GM12878 (cell line): Measurements from ENCODE around the gene ITGBL1. TPM values are rescaled to one million over a fixed set of nuclear protein-coding genes. Genes with fewer than 3 reads are reported as not detected.
A peak's percentile ranks its signal among the peaks of the same experiment; 100 is the strongest.

Experiments
- ATAC-seq: fragments of 200-7000 bp; cut with Tn5 transposase; 3 replicates; pipeline ENCODE4 v1.9.1; 2020; ENCODE audit warnings: mild to moderate bottlenecking, moderate library complexity
- BruUV-seq: library from RNA; stranded (reverse); fragments of 400-500 nt; replicated peaks from 2 replicates; lab custom pipeline; 2021; lab: Mats Ljungman, UMichigan
- CTCF ChIA-PET: fragments of 300-600 bp; sonication (Branson Sonifier 250); formaldehyde crosslinking; extraction: SDS; loops from one replicate; lab custom pipeline; 2021; ENCODE audit warnings: inconsistent platforms; lab: Yijun Ruan, JAX
- POLR2A ChIA-PET: fragments of 350-600 bp; formaldehyde crosslinking; extraction: SDS; loops from one replicate; lab custom pipeline; 2021; ENCODE audit warnings: inconsistent platforms; lab: Charles Lee
- RAD21 ChIA-PET: fragments of 300-600 bp; sonication (Branson Sonifier 250); formaldehyde crosslinking; loops from one replicate; lab custom pipeline; 2023; ENCODE audit warnings: antibody characterized with exemption; ENCODE audit not compliant: unreplicated experiment; lab: Charles Lee
- SMC1A ChIA-PET: fragments of 300-600 bp; sonication (Branson Sonifier 250); formaldehyde crosslinking; loops from one replicate; lab custom pipeline; 2023; ENCODE audit not compliant: unreplicated experiment, uncharacterized antibody; lab: Charles Lee
- DNase-seq: peaks from one replicate; pipeline ENCODE4 v3.0.0-alpha.2; 2011; ENCODE audit warnings: low read depth, low spot score
- FAIRE-seq: peaks from 3 replicates; lab custom pipeline; 2011; peaks lifted over from hg19 to GRCh38; lab: Jason Lieb, UNC
- H2AFZ ChIP-seq: 2 replicates; pipeline ENCODE4 v1.6.0; 2011; ENCODE audit warnings: low read depth, low read length, control low read depth; ENCODE audit not compliant: control insufficient read depth
- H3K27ac ChIP-seq: 2 replicates; pipeline ENCODE4 v1.5.1; 2011; ENCODE audit warnings: control low read depth; ENCODE audit not compliant: control insufficient read depth, insufficient read depth
- H3K27me3 ChIP-seq, 2 experiments: replicated peaks in 1 of 2; 2 replicates each; pipeline versions ENCODE4 v1.6.0 to v1.6.1; 2011; ENCODE audit warnings: low read length in 1 of 2; ENCODE audit not compliant: control insufficient read depth in 2 of 2, insufficient read depth in 2 of 2
- H3K36me3 ChIP-seq, 2 experiments: 2 replicates each; pipeline ENCODE4 v1.5.1; 2011; ENCODE audit warnings: low read length in 1 of 2; ENCODE audit not compliant: control insufficient read depth in 2 of 2, insufficient read depth in 2 of 2
- H3K4me1 ChIP-seq: 2 replicates; pipeline ENCODE4 v1.6.1; 2011; ENCODE audit warnings: mild to moderate bottlenecking, low read length, moderate library complexity, mixed read lengths; ENCODE audit not compliant: control insufficient read depth, insufficient read depth
- H3K4me2 ChIP-seq: 2 replicates; pipeline ENCODE4 v1.6.0; 2011; ENCODE audit warnings: control low read depth; ENCODE audit not compliant: control insufficient read depth, insufficient read depth
- H3K4me3 ChIP-seq: fragments of 200-600 bp; sonication (generic); 2 replicates; pipeline ENCODE4 v1.5.1; 2016
- H3K79me2 ChIP-seq: 2 replicates; pipeline ENCODE4 v1.6.0; 2011; ENCODE audit warnings: low read length; ENCODE audit not compliant: control insufficient read depth, insufficient read depth
- H3K9ac ChIP-seq: 2 replicates; pipeline ENCODE4 v1.8.0; 2011; ENCODE audit warnings: low read length, control low read depth, mixed read lengths; ENCODE audit not compliant: control insufficient read depth, insufficient read depth
- H3K9me3 ChIP-seq: replicated peaks from 3 replicates; pipeline ENCODE4 v1.5.1; 2011; ENCODE audit warnings: mild to moderate bottlenecking, low read length; ENCODE audit not compliant: control insufficient read depth, insufficient read depth
- H4K20me1 ChIP-seq: 2 replicates; pipeline ENCODE4 v1.6.0; 2011; ENCODE audit not compliant: control insufficient read depth, insufficient read depth
- RELB ChIP-seq: fragments of 450-650 bp; IDR thresholded peaks from 2 replicates; pipeline ENCODE4 v1.6.1; 2017; ENCODE audit warnings: low read depth, mild to moderate bottlenecking, moderate library complexity
- SKIL ChIP-seq: fragments of 450-650 bp; IDR thresholded peaks from 2 replicates; pipeline ENCODE4 v1.6.1; 2017; ENCODE audit warnings: mild to moderate bottlenecking, low read depth, inconsistent platforms; ENCODE audit not compliant: poor library complexity, severe bottlenecking
- ZNF384 ChIP-seq: IDR thresholded peaks from 2 replicates; pipeline ENCODE4 v1.6.1; 2012; ENCODE audit warnings: low read depth, mild to moderate bottlenecking, low read length, improper control_type of control experiment, borderline replicate concordance
- WGBS: methylation state at CpG from one replicate; pipeline ENCODE4 v1.1.6; 2016; ENCODE audit warnings: low lambda C conversion rate; ENCODE audit not compliant: insufficient replicate concordance, insufficient coverage; ENCODE audit errors: missing lambda C conversion rate; 5-methylcytosine and 5-hydroxymethylcytosine counted together
- in situ Hi-C: fragments of 300-500 bp; cut with MboI; formaldehyde crosslinking; loops from 9 replicates; pipeline ENCODE4 v1.14.3; 2018; ENCODE audit warnings: mixed read lengths
- intact Hi-C: fragments of 100-400 bp; cut with micrococcal nuclease; formaldehyde crosslinking; loops from one replicate; pipeline ENCODE4 v1.14.2; 2022; ENCODE audit not compliant: unreplicated experiment
- polyA plus RNA-seq, 11 experiments: library from polyadenylated mRNA; depleted of rRNA in 4 of 11; unstranded in 6 of 11; stranded (reverse) in 5 of 11; fragments of >200 nt; fragmentation: Nextera tagmentation in 4 of 11; fragmentation: Illumina TruSeq in 1 of 11; extraction: Ambion mirVana in 4 of 11; extraction: Trizol in 1 of 11; gene quantifications; 1 replicate in 1 of 11; 2 replicates in 10 of 11; pipeline versions ENCODE4 v1.2.1 to v1.2.3, GENCODE V29; 2011 to 2016; ENCODE audit warnings: inconsistent platforms in 2 of 11, missing spikeins in 2 of 11, low read depth in 1 of 11
- total RNA-seq, 4 experiments: library from RNA; depleted of rRNA in 3 of 4; stranded (reverse); fragments of >200 nt in 3 of 4; fragmentation: Illumina TruSeq in 1 of 4; extraction: Trizol in 1 of 4; gene quantifications; 2 replicates each; pipeline versions ENCODE4 v1.2.1 to v1.2.3, GENCODE V29; 2013 to 2021

ITGBL1 gene
- total and polyA plus RNA-seq, 10 of the 15 experiments (the other 5 are each of a cell fraction or from before 2014, with no cell fraction given), result 0.17 to 2.8 (median 0.28) TPM; not detected in 3

DNA sequence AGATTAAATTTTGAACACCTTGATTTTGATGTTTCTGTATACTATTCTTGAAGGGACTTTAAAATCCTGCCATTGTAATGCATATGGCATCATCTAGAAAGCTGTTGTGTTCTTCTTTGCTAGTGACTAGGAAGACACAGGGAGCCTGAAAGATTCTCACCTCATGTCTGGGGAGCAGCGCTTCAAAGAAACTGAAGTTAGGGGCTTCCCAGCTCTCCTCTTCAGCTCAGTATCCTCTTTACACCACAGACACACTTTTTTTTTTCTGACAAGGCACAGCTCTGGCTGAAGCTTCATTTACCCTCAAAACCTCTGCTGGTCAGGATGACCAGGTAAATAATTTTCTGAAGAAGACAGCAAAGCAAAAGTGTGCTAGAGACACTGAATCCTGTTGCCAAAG is 255.6 kb downstream of the ITGBL1 start:
- ChIA-PET SMC1A (interaction anchor here (0.6 to 2.5 kb wide), 7 partner anchors 9 to 193 kb away, joined by 3 to 7 read pairs (median 3); no protein-coding TSS in a partner anchor), CTCF (interaction anchor here (1.0 to 2.7 kb wide), 7 partner anchors 9 to 58 kb away, joined by 3 to 17 read pairs (median 3); no protein-coding TSS in a partner anchor)
- H3K36me3 ChIP-seq, result no peaks in the 10 kb centered on the region
- ATAC-seq, result peak; percentile 71
- in situ Hi-C loops, result no loop called here
- no peak overlapping the region for H3K4me3 ChIP-seq
- no peaks in the 10 kb centered on the region for H3K4me1 ChIP-seq
- no peaks in the 10 kb centered on the region for H3K27me3 ChIP-seq
- intact Hi-C loops, result loop anchor here (2.0 to 5.0 kb wide), 2 partner anchors 49 to 81 kb away; no protein-coding TSS in a partner anchor
- WGBS, result 60% methylated on average over 1 of the region's 1 CpG
- no TSS peak for BruUV-seq
- DNase-seq, result no peak
- no peak overlapping the region for H3K4me2 ChIP-seq
- TF ChIP-seq RELB (0 out of 2 replicates have a peak, but pooled peaks have one; percentile 16), SKIL (no peak), ZNF384 (peak; percentile 65; the same call in 1 of the 2 replicates)
- TF ChIP-seq, all 136 proteins: peak for 2
- no peak overlapping the region for H3K9ac ChIP-seq
- FAIRE-seq, result no peak
- no peak overlapping the region for H3K27ac ChIP-seq
- H2AFZ ChIP-seq, result no peak overlapping the region
- H3K79me2 ChIP-seq, result no peaks in the 10 kb centered on the region
- RAD21 ChIA-PET, result interaction anchor here (0.5 to 0.8 kb wide), 2 partner anchors 34 to 49 kb away, joined by 3 to 5 read pairs; no protein-coding TSS in a partner anchor
- POLR2A ChIA-PET, result no interaction called here
- H4K20me1 ChIP-seq, result no peaks in the 10 kb centered on the region
- H3K9me3 ChIP-seq, result no peaks in the 10 kb centered on the region
